Keratinocyte (primary cell): ENCODE measurements around the gene DSCAML1. TPM values are rescaled to one million over a fixed set of nuclear protein-coding genes. Genes with fewer than 3 reads are reported as not detected.

Source experiments
- DNase-seq: peaks from one replicate; pipeline ENCODE4 v3.0.0-alpha.2; 2011; ENCODE audit warnings: low read depth, missing footprints, low spot score
- FAIRE-seq: peaks from 2 replicates; lab custom pipeline; 2011; peaks lifted over from hg19 to GRCh38; lab: Jason Lieb, UNC
- H2AFZ ChIP-seq: 2 replicates; pipeline ENCODE4 v1.6.0; 2012; ENCODE audit warnings: low read length, control low read depth, inconsistent platforms; ENCODE audit not compliant: control insufficient read depth
- H3K27ac ChIP-seq: 2 replicates; pipeline ENCODE4 v1.5.1; 2011; ENCODE audit warnings: low read length; ENCODE audit not compliant: control insufficient read depth, insufficient read depth
- H3K27me3 ChIP-seq: 3 replicates; pipeline ENCODE4 v1.6.0; 2011; ENCODE audit warnings: low read length; ENCODE audit not compliant: control insufficient read depth, insufficient read depth; ENCODE audit errors: extremely low read depth
- H3K36me3 ChIP-seq, 2 experiments: 2 replicates in 1 of 2; 3 replicates in 1 of 2; pipeline ENCODE4 v1.5.1; 2011; ENCODE audit warnings: low read length in 2 of 2, mild to moderate bottlenecking in 1 of 2; ENCODE audit not compliant: control insufficient read depth in 2 of 2, insufficient read depth in 2 of 2; ENCODE audit errors: extremely low read depth in 1 of 2
- H3K4me1 ChIP-seq: 3 replicates; pipeline ENCODE4 v1.5.1; 2011; ENCODE audit warnings: low read length; ENCODE audit not compliant: control insufficient read depth, insufficient read depth; ENCODE audit errors: extremely low read depth
- H3K4me2 ChIP-seq: 3 replicates; pipeline ENCODE4 v1.6.0; 2011; ENCODE audit warnings: low read depth, low read length; ENCODE audit not compliant: control insufficient read depth, insufficient read depth; ENCODE audit errors: extremely low read depth
- H3K4me3 ChIP-seq, 3 experiments: fragments of 200-600 bp in 1 of 3; sonication (generic) in 1 of 3; 2 replicates in 2 of 3; 3 replicates in 1 of 3; pipeline ENCODE4 v1.5.1; 2011 to 2016; ENCODE audit warnings: low read length in 3 of 3, mild to moderate bottlenecking in 3 of 3, control low read depth in 2 of 3, inconsistent platforms in 1 of 3, low read depth in 1 of 3, mixed read lengths in 1 of 3, mixed run types in 1 of 3, moderate library complexity in 1 of 3; ENCODE audit not compliant: control insufficient read depth in 2 of 3, insufficient read depth in 2 of 3; ENCODE audit errors: extremely low read depth in 1 of 3
- H3K79me2 ChIP-seq: 2 replicates; pipeline ENCODE4 v1.6.0; 2012; ENCODE audit warnings: low read length; ENCODE audit not compliant: control insufficient read depth, insufficient read depth
- H3K9ac ChIP-seq: 3 replicates; pipeline ENCODE4 v1.6.0; 2011; ENCODE audit warnings: low read length; ENCODE audit not compliant: control insufficient read depth, insufficient read depth; ENCODE audit errors: extremely low read depth
- H3K9me1 ChIP-seq: 3 replicates; pipeline ENCODE4 v1.6.0; 2011; ENCODE audit warnings: low read length; ENCODE audit not compliant: control insufficient read depth, insufficient read depth; ENCODE audit errors: extremely low read depth
- H3K9me3 ChIP-seq: 2 replicates; pipeline ENCODE4 v1.5.1; 2012; ENCODE audit warnings: low read depth, low read length; ENCODE audit not compliant: control insufficient read depth
- H4K20me1 ChIP-seq: 3 replicates; pipeline ENCODE4 v1.6.0; 2011; ENCODE audit warnings: low read length; ENCODE audit not compliant: control insufficient read depth, insufficient read depth; ENCODE audit errors: extremely low read depth
- EZH2 ChIP-seq: IDR thresholded peaks from one replicate; pipeline ENCODE4 v1.6.1; 2012; ENCODE audit warnings: inconsistent platforms, mild to moderate bottlenecking, low read length, moderate library complexity
- dilution Hi-C: fragments of 300-500 bp; cut with MboI; formaldehyde crosslinking; loops from one replicate; pipeline ENCODE4 v1.7.0; 2020; ENCODE audit warnings: low sequenced_read_pairs; ENCODE audit not compliant: extremely low pct_ligation_motif_present
- polyA plus RNA-seq, 5 experiments: library from polyadenylated mRNA; depleted of rRNA in 3 of 5; stranded (reverse) in 3 of 5; stranded (forward) in 1 of 5; unstranded in 1 of 5; fragments of >200 nt; gene quantifications; 1 replicate in 1 of 5; 2 replicates in 3 of 5; 3 replicates in 1 of 5; pipeline versions ENCODE4 v1.2.1 to v1.2.3, GENCODE V29; 2011 to 2012; ENCODE audit warnings: missing spikeins in 2 of 5, low read depth in 1 of 5, low replicate concordance in 1 of 5
- TF ChIP-seq, protein P1 (sequence below), 3 experiments: IDR thresholded peaks in 1 of 3; conservative IDR thresholded peaks in 1 of 3; optimal IDR thresholded peaks in 1 of 3; 2 replicates in 2 of 3; 3 replicates in 1 of 3; pipeline versions ENCODE3 to v1.5.1; 2011; ENCODE audit warnings: low read length in 3 of 3, mild to moderate bottlenecking in 3 of 3, moderate library complexity in 2 of 3, control low read depth in 1 of 3, inconsistent platforms in 1 of 3; ENCODE audit not compliant: insufficient read depth in 2 of 3; ENCODE audit errors: extremely low read depth in 1 of 3

The DSCAML1 gene
- polyA plus RNA-seq, 1 donor (not counting 4 experiments of a cell fraction or from before 2014, with no cell fraction given), result not detected

DNA sequence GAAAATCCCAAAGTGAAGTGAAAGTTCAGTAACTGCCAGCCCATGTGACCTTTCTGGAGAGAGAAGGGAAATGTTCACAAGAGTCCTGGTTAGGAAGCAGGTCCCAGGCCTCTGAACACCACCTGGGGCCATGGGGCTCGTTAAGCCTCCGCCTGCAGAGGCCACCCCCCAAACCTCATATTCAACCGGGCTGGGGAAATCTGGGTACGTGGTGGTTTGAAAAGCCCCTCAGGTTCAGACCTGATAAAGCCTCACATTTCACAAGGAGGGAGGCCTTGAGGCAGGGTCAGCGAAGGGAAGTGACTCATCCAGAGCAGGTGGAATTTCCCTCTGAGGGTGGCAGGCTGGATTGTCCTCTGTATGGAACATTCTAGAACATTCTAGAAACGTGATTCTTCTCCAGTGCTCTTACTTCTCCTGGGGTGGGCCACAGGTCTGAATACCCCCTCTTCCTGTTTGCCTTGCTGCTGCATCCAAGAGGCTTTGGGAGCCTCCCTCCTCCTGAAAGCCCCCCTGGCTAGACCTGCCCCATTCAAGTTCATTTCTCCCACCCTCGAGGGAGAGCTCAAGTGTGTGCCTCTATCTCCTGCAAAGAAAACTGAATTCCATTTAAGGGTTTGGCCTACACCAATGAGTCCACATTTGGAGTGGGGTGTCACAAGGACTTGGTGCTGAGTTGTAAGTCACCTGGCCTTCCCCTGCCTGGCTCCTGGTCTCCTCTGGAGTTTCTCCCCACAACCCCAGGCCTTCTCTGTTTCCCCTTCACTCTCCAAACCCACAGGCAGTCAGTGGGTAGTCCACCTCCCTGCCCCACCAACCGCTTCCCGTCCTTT, 21.2 kb upstream of the DSCAML1 start:
- Histone ChIP-seq H4K20me1 (no peaks in the 10 kb centered on the region), H3K4me1 (peaks cover 14% of the 10 kb centered on the region), H3K79me2 (no peaks in the 10 kb centered on the region), H3K36me3 (no peaks in the 10 kb centered on the region), H3K4me2 (peak overlapping the region; percentile 48), H2AFZ (no peak overlapping the region), H3K4me3 (no peak overlapping the region), H3K27ac (peak overlapping the region; percentile 61), H3K9me1 (no peaks in the 10 kb centered on the region), H3K9ac (peak overlapping the region; percentile 26), H3K9me3 (no peaks in the 10 kb centered on the region), H3K27me3 (no peaks in the 10 kb centered on the region)
- dilution Hi-C loops, result loop anchor here (25.0 kb wide), 1 partner anchor 381 kb away; no protein-coding TSS in a partner anchor
- no peak for TF ChIP-seq EZH2
- TF ChIP-seq, protein P1, sequence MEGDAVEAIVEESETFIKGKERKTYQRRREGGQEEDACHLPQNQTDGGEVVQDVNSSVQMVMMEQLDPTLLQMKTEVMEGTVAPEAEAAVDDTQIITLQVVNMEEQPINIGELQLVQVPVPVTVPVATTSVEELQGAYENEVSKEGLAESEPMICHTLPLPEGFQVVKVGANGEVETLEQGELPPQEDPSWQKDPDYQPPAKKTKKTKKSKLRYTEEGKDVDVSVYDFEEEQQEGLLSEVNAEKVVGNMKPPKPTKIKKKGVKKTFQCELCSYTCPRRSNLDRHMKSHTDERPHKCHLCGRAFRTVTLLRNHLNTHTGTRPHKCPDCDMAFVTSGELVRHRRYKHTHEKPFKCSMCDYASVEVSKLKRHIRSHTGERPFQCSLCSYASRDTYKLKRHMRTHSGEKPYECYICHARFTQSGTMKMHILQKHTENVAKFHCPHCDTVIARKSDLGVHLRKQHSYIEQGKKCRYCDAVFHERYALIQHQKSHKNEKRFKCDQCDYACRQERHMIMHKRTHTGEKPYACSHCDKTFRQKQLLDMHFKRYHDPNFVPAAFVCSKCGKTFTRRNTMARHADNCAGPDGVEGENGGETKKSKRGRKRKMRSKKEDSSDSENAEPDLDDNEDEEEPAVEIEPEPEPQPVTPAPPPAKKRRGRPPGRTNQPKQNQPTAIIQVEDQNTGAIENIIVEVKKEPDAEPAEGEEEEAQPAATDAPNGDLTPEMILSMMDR (optimal IDR thresholded peaks at IDR 0.05 in 1 of 3, IDR thresholded peaks at IDR 0.05 in 1 of 3, conservative IDR thresholded peaks at IDR 0.05 in 1 of 3; ENCODE audit: extremely low read depth in 1 of 3, insufficient read depth in 2 of 3, low read length in 3 of 3), result no peak
- DNase-seq, result no peak
- no peak for FAIRE-seq

DNA sequence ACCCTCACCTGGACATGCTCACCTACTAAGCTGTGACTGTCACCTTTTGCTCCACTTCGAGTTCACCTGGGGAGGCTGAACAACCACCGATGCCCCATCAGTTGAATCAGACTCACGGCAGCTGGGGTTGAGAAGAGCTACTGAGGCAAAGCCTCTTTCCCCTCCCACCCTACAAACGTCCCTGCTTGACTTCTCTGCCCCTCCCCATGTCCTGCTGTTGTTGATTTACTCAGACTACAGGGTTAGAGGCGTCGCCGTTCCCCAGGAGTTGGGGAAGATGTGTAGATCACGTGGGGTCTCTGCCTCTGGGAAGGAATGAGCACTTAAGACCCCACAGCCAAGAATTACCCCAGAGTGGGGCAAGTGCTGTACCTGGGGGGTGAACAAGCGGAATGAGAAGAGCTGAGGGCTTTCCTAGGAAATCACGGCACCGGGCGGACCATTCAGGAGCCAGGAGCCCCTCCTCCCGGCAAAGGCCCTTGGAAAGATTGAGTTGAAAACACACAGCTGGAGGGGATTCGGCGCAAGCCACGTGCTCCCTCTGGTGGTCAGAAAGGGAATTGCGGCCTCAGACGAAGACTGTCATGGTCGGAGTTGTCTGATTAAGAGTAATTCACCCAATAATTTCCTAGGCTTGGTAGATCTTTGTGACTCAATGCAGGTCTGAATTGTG, 20.5 kb upstream of the DSCAML1 start:
- Histone ChIP-seq H3K9me3 (no peaks in the 10 kb centered on the region), H3K27me3 (no peaks in the 10 kb centered on the region), H3K4me2 (peak overlapping the region; percentile 48), H3K27ac (peak overlapping the region; percentile 61), H2AFZ (peak overlapping the region; percentile 58), H4K20me1 (no peaks in the 10 kb centered on the region), H3K4me3 (no peak overlapping the region), H3K9ac (peak overlapping the region; percentile 26), H3K9me1 (no peaks in the 10 kb centered on the region), H3K36me3 (no peaks in the 10 kb centered on the region), H3K79me2 (no peaks in the 10 kb centered on the region), H3K4me1 (peaks cover 14% of the 10 kb centered on the region)
- no peak for TF ChIP-seq EZH2
- TF ChIP-seq, protein P1 (optimal IDR thresholded peaks at IDR 0.05 in 1 of 3, IDR thresholded peaks at IDR 0.05 in 1 of 3, conservative IDR thresholded peaks at IDR 0.05 in 1 of 3; ENCODE audit: extremely low read depth in 1 of 3, insufficient read depth in 2 of 3, low read length in 3 of 3), result peak; percentile 93 to 100 (median 99)
- DNase-seq (no peak), FAIRE-seq (peak; percentile 79)
- dilution Hi-C loops, result loop anchor here (25.0 kb wide), 1 partner anchor 380 kb away; no protein-coding TSS in a partner anchor
